HEK293 (cell line): ENCODE measurements around the gene NKAPL.
A peak's percentile ranks its signal among the peaks of the same experiment; 100 is the strongest.

Source experiments
- CTCF ChIP-seq: fragments of 450-650 bp; formaldehyde crosslinking; IDR thresholded peaks from 2 replicates; pipeline ENCODE4 v1.5.1; 2016; ENCODE audit warnings: missing biosample characterization, missing genetic modification characterization
- KLF1 ChIP-seq: fragments of 450-650 bp; formaldehyde crosslinking; IDR thresholded peaks from 2 replicates; pipeline ENCODE4 v1.5.1; 2016; ENCODE audit warnings: missing biosample characterization, missing genetic modification characterization
- ZBTB21 ChIP-seq: fragments of 450-650 bp; formaldehyde crosslinking; IDR thresholded peaks from 2 replicates; pipeline ENCODE4 v1.5.1; 2017; ENCODE audit warnings: missing biosample characterization, missing genetic modification characterization
- ZNF280D ChIP-seq: fragments of 450-650 bp; formaldehyde crosslinking; IDR thresholded peaks from 2 replicates; pipeline ENCODE4 v1.5.1; 2016; ENCODE audit warnings: missing biosample characterization, missing genetic modification characterization
- ZNF311 ChIP-seq: fragments of 450-650 bp; formaldehyde crosslinking; IDR thresholded peaks from 2 replicates; pipeline ENCODE4 v1.5.1; 2017; ENCODE audit warnings: missing biosample characterization, missing genetic modification characterization, borderline replicate concordance
- ZNF426 ChIP-seq: fragments of 450-650 bp; formaldehyde crosslinking; IDR thresholded peaks from 2 replicates; pipeline ENCODE4 v1.5.1; 2017; ENCODE audit warnings: missing biosample characterization, missing genetic modification characterization, mild to moderate bottlenecking, inconsistent platforms, moderate library complexity

GRCh38 chr6:28212510-28213212, 46.4 kb upstream of the NKAPL start:
- TF ChIP-seq CTCF (no peak; the same call in 1 of the 2 replicates), KLF1 (tag by site-specific recombination) (no peak), ZNF280D (peak; percentile 81; the same call in 1 of the 2 replicates), ZBTB21 (tag by site-specific recombination) (peak; percentile 77), ZNF426 (tag by site-specific recombination) (no peak), ZNF311 (tag by site-specific recombination) (no peak)
